ENCODE data around the gene EMP2. TPM values are rescaled to one million over a fixed set of nuclear protein-coding genes. Genes with fewer than 3 reads are reported as not detected.

The EMP2 gene
- total RNA-seq, 2 experiments from 2014 or later, result not detected

- H2AFZ ChIP-seq (ENCODE audit: low read length), result no peak overlapping the region
- no peaks in the 10 kb centered on the region for H3K36me3 ChIP-seq (ENCODE audit: insufficient read depth, low read length)
- ChIA-PET CTCF (ENCODE audit: unreplicated experiment) (no interaction called here), POLR2A (no interaction called here)
- no peak overlapping the region for H3K27ac ChIP-seq (ENCODE audit: low read depth, low read length, poor library complexity, severe bottlenecking)
- H4K20me1 ChIP-seq (ENCODE audit: insufficient read depth, low read length), result no peaks in the 10 kb centered on the region
- no peak overlapping the region for H3K4me2 ChIP-seq (ENCODE audit: low read length)
- H3K4me3 ChIP-seq (ENCODE audit: low read depth, low read length, poor library complexity, severe bottlenecking), result no peak overlapping the region
- no peaks in the 10 kb centered on the region for H3K9me2 ChIP-seq (ENCODE audit: insufficient read depth, low read length)
- intact Hi-C loops (cut with micrococcal nuclease; ENCODE audit: unreplicated experiment), result no loop called here
- TF ChIP-seq CTCF (conservative IDR thresholded peaks at IDR 0.05; ENCODE audit: low read length), result no peak
- no peak for TF ChIP-seq EZH2phosphoT487 (IDR thresholded peaks at IDR 0.05; ENCODE audit: borderline replicate concordance, low read depth, low read length)
- H3K9me3 ChIP-seq (ENCODE audit: low read length), result no peaks in the 10 kb centered on the region
- no peak for DNase-seq (ENCODE audit: low spot score)
- BruUV-seq (replicated peaks), result no TSS peak
- no peaks in the 10 kb centered on the region for H3K79me2 ChIP-seq (ENCODE audit: insufficient read depth, low read depth, low read length)
- no peaks in the 10 kb centered on the region for H3K4me1 ChIP-seq (ENCODE audit: insufficient read depth, low read length, poor library complexity, severe bottlenecking)
These were observed 53.4 kb downstream of the EMP2 start for GRCh38 chr16:10526962-10527361.

- no peak for DNase-seq (ENCODE audit: low spot score)
- Histone ChIP-seq H3K9me3 (ENCODE audit: low read length) (no peaks in the 10 kb centered on the region), H3K4me3 (ENCODE audit: low read depth, low read length, poor library complexity, severe bottlenecking) (no peak overlapping the region), H3K4me2 (ENCODE audit: low read length) (no peak overlapping the region), H3K27ac (ENCODE audit: low read depth, low read length, poor library complexity, severe bottlenecking) (no peak overlapping the region), H3K9me2 (ENCODE audit: insufficient read depth, low read length) (no peaks in the 10 kb centered on the region), H3K79me2 (ENCODE audit: insufficient read depth, low read depth, low read length) (no peaks in the 10 kb centered on the region), H4K20me1 (ENCODE audit: insufficient read depth, low read length) (no peaks in the 10 kb centered on the region), H3K36me3 (ENCODE audit: insufficient read depth, low read length) (no peaks in the 10 kb centered on the region), H2AFZ (ENCODE audit: low read length) (no peak overlapping the region), H3K4me1 (ENCODE audit: insufficient read depth, low read length, poor library complexity, severe bottlenecking) (no peaks in the 10 kb centered on the region)
- TF ChIP-seq CTCF (conservative IDR thresholded peaks at IDR 0.05; ENCODE audit: low read length), result no peak
- intact Hi-C loops (cut with micrococcal nuclease; ENCODE audit: unreplicated experiment), result no loop called here
- ChIA-PET CTCF (ENCODE audit: unreplicated experiment) (no interaction called here), POLR2A (interaction anchor here (0.6 kb wide), 1 partner anchor 83 kb away, joined by 6 read pairs; no protein-coding TSS in a partner anchor)
- no TSS peak for BruUV-seq (replicated peaks)
These were observed 55.1 kb downstream of the EMP2 start for GRCh38 chr16:10525214-10525825.

- ChIA-PET CTCF (ENCODE audit: unreplicated experiment) (no interaction called here), POLR2A (interaction anchor here (0.7 kb wide), 1 partner anchor 388 kb away, joined by 6 read pairs; no protein-coding TSS in a partner anchor)
- no peak for DNase-seq (ENCODE audit: low spot score)
- H4K20me1 ChIP-seq (ENCODE audit: insufficient read depth, low read length), result no peaks in the 10 kb centered on the region
- H3K9me3 ChIP-seq (ENCODE audit: low read length), result no peaks in the 10 kb centered on the region
- H3K4me3 ChIP-seq (ENCODE audit: low read depth, low read length, poor library complexity, severe bottlenecking), result no peak overlapping the region
- H3K36me3 ChIP-seq (ENCODE audit: insufficient read depth, low read length), result no peaks in the 10 kb centered on the region
- no peaks in the 10 kb centered on the region for H3K79me2 ChIP-seq (ENCODE audit: insufficient read depth, low read depth, low read length)
- intact Hi-C loops (cut with micrococcal nuclease; ENCODE audit: unreplicated experiment), result loop anchor here (5.0 kb wide), 1 partner anchor 414 kb away; no protein-coding TSS in a partner anchor
- H2AFZ ChIP-seq (ENCODE audit: low read length), result no peak overlapping the region
- no peak overlapping the region for H3K27ac ChIP-seq (ENCODE audit: low read depth, low read length, poor library complexity, severe bottlenecking)
- H3K4me2 ChIP-seq (ENCODE audit: low read length), result no peak overlapping the region
- TF ChIP-seq EZH2phosphoT487 (IDR thresholded peaks at IDR 0.05; ENCODE audit: borderline replicate concordance, low read depth, low read length), result no peak
- TF ChIP-seq CTCF (conservative IDR thresholded peaks at IDR 0.05; ENCODE audit: low read length), result no peak
- no TSS peak for BruUV-seq (replicated peaks)
- H3K4me1 ChIP-seq (ENCODE audit: insufficient read depth, low read length, poor library complexity, severe bottlenecking), result no peaks in the 10 kb centered on the region
- H3K9me2 ChIP-seq (ENCODE audit: insufficient read depth, low read length), result no peaks in the 10 kb centered on the region
These were observed 57.4 kb downstream of the EMP2 start for GRCh38 chr16:10522966-10523365.

Data from OCI-LY7 (cell line).